ENCODE results near the gene KRT8. TPM values are rescaled to one million over a fixed set of nuclear protein-coding genes. Genes with fewer than 3 reads are reported as not detected.

The KRT8 gene
- total RNA-seq, 4 donors from 2014 or later: 92.8 to 1,088 (median 251) TPM

DNA sequence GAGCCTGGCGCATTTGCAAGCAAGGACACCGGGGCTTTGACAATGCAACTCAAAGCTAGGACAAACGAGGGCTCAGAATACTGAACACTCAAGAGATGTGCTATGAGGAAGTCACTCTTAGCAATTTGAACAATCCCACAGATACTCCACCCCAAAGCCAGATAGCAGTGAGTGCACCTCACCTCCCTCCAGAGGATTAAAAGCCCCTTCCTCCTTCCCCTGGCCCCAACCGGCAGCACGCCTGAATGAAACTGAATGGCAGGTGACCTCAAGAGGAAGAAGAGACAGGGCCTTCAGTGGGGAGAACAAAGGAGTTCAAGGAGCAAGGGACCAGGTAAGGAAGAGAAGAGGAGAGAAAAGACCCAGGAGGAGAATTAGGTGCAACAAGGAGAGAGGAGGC lies 54.2 kb downstream of the KRT8 start:
- TF ChIP-seq, protein P1, sequence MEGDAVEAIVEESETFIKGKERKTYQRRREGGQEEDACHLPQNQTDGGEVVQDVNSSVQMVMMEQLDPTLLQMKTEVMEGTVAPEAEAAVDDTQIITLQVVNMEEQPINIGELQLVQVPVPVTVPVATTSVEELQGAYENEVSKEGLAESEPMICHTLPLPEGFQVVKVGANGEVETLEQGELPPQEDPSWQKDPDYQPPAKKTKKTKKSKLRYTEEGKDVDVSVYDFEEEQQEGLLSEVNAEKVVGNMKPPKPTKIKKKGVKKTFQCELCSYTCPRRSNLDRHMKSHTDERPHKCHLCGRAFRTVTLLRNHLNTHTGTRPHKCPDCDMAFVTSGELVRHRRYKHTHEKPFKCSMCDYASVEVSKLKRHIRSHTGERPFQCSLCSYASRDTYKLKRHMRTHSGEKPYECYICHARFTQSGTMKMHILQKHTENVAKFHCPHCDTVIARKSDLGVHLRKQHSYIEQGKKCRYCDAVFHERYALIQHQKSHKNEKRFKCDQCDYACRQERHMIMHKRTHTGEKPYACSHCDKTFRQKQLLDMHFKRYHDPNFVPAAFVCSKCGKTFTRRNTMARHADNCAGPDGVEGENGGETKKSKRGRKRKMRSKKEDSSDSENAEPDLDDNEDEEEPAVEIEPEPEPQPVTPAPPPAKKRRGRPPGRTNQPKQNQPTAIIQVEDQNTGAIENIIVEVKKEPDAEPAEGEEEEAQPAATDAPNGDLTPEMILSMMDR (IDR thresholded peaks at IDR 0.05): no peak
- DNase-seq (ENCODE audit: low spot score): no peak
- no peak for ATAC-seq (ENCODE audit: low FRiP score)

DNA sequence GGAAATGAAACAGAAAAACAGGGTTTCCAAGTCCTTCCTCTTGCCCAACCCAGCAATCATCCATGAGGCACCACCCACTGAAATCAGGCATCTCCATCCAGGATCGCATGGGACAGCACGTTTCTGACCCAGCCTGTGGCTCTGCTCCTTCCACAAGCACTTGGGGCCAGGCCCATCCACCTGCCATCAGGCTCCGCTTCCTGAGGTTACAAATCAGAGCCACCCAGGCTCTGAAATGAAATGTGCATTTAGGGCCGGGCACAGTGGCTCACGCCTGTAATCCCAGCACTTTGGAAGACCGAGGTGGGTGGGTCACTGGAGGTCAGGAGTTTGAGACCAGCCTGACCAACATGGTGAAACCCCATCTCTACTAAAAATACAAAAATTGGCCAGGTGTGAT lies 55.4 kb downstream of the KRT8 start:
- ATAC-seq (ENCODE audit: low FRiP score) (no peak), DNase-seq (ENCODE audit: low spot score) (no peak)
- TF ChIP-seq, protein P1 (IDR thresholded peaks at IDR 0.05): no peak

DNA sequence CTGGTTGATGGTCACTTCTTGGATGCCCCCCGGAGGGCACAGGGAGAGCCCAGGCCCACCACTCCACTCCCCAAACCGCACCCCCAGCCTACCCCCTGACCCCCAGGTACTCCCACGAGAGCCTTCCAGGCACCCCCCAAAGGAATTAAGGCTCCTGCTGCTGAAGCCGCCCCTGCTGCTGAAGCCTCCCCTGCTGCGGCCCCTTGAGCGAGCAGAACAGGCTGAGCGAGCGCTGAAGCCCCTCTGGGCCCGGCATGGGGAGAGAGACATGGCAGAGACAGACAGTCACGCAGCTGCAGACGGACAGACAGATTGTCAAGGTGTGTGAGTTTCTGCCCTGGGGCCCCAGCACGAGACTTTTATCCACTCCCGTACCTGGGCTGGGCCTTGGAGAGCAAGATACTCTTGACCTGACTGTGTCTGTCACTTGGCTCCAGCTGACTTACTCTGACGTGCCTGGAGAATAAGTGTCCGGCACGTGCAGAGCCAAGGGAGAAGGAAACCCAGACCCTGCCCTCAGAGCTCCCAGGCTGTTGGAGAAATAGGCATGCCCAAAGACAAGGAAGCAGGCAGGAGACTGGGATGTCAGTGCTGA lies 56.1 kb downstream of the KRT8 start, which contains the start of gene KRT78:
TSS of gene KRT78 (minus strand) at position 334 of the 595 bp plus-strand sequence. CDS start at position 270, 64 bp downstream.
- DNase-seq (ENCODE audit: low spot score) (no peak), ATAC-seq (ENCODE audit: low FRiP score) (no peak)

DNA sequence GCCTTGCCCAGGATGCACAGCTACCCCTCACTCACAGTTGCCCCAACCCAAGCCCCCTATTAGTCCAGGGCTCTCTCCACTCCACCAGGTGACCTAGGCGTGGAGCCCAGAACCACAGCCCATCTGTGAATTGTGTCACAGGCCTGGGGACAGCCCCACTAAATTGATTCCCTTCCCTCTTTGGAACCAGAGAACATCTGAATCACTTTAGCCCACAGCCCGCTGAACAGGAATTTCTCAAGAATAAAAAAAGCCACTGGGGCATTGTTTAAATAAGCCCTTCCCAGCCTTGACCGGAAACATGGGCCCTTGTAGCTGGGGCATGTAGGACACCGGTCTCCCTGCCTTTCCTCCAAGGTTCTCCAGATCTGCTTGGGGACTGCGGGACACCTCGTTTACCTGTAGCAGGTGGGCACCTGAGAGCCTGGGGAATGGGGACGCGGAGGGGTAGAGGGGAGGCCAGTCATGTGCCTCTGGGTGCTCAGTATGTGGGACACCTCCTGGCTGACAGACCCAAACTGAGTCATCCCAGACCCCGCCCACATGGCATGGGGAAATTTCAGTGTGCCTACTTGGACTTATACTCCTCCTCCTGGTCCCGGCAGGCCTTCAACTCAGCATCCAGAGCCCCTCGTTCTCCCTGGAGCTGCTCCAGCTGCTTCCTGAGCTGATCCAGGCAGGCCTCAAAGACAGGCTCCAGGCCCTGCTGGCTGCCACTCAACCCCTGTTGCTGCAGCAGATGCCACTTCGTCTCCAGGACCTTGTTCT lies 57.4 kb downstream of the KRT8 start:
- ATAC-seq (ENCODE audit: low FRiP score) (no peak), DNase-seq (ENCODE audit: low spot score) (no peak)
- TF ChIP-seq, protein P1 (IDR thresholded peaks at IDR 0.05): no peak

More for the DNA sequence above, 56.1 kb downstream of the KRT8 start, which contains the start of gene KRT78:
- TF ChIP-seq, protein P1 (IDR thresholded peaks at IDR 0.05): no peak

Other genes with a start within 250 kb of the KRT8 start
- under 1 TPM in 1 of 4 donors, not detected in 3; 0.47 TPM for gene KRT1, start 224.7 kb downstream of the KRT8 start, total RNA-seq
- not detected for gene KRT77, start 201.6 kb downstream of the KRT8 start, total RNA-seq
- not detected for gene KRT76, start 127.7 kb downstream of the KRT8 start, total RNA-seq
- gene KRT3, start 109.0 kb downstream of the KRT8 start, total RNA-seq: not detected
- gene KRT4, start 91.0 kb downstream of the KRT8 start, total RNA-seq: not detected
- gene KRT79, start 70.8 kb downstream of the KRT8 start, total RNA-seq: 1 to 10 TPM in 2 of 4 donors, under 1 TPM in 1, not detected in 1; 0.46 to 2.8 (median 1.7) TPM
- gene KRT78, start 56.1 kb downstream of the KRT8 start, total RNA-seq: 1 to 10 TPM in 1 of 4 donors, not detected in 3; 1.9 TPM
- gene KRT18, start 44.0 kb upstream of the KRT8 start, total RNA-seq: 1,000 to 10,000 TPM in 1 of 4 donors, 100 to 1,000 TPM in 2, 10 to 100 TPM in 1; 12.1 to 2,005 (median 376) TPM
- gene EIF4B, start 101.4 kb upstream of the KRT8 start, total RNA-seq: 100 to 1,000 TPM; 449 to 633 (median 553) TPM
- gene TNS2, start 145.0 kb upstream of the KRT8 start, total RNA-seq: 100 to 1,000 TPM in 3 of 4 donors, 10 to 100 TPM in 1; 97.7 to 444 (median 154) TPM
- gene SPRYD3, start 174.3 kb upstream of the KRT8 start, total RNA-seq: 10 to 100 TPM; 31.5 to 42.3 (median 36.3) TPM
- gene IGFBP6, start 192.6 kb upstream of the KRT8 start, total RNA-seq: 100 to 1,000 TPM; 246 to 902 (median 719) TPM
- gene SOAT2, start 198.4 kb upstream of the KRT8 start, total RNA-seq: not detected

Data from omental fat pad (tissue), 4 donors.